Measurements from ENCODE around the gene BPIFB4.
"Not testable (repeated sequence)": the region's sequence is repeated elsewhere in the genome, so short reads cannot be mapped to it uniquely, and the experiment has no call there.

Gene BPIFB4

GRCh38 chr20:33034901-33035492 is 44.4 kb upstream of the BPIFB4 start:
- H3K4me3 ChIP-seq (ENCODE audit: low read depth, low read length), result no peak overlapping the region
- TF ChIP-seq CTCF (IDR thresholded peaks at IDR 0.05; ENCODE audit: low read depth, low read length, missing control alignments), result no peak
- DNase-seq (ENCODE audit: low read depth), result no peak

- TF ChIP-seq CTCF (IDR thresholded peaks at IDR 0.05; ENCODE audit: low read depth, low read length, missing control alignments), result no peak
- H3K4me3 ChIP-seq (ENCODE audit: low read depth, low read length), result no peak overlapping the region
- no peak for DNase-seq (ENCODE audit: low read depth)
Observed at GRCh38 chr20:33037456-33037855, 42.0 kb upstream of the BPIFB4 start.

GRCh38 chr20:33038243-33038642 is 41.2 kb upstream of the BPIFB4 start:
- DNase-seq (ENCODE audit: low read depth), result no peak
- TF ChIP-seq CTCF (IDR thresholded peaks at IDR 0.05; ENCODE audit: low read depth, low read length, missing control alignments), result no peak
- H3K4me3 ChIP-seq (ENCODE audit: low read depth, low read length), result no peak overlapping the region

- no peak for TF ChIP-seq CTCF (IDR thresholded peaks at IDR 0.05; ENCODE audit: low read depth, low read length, missing control alignments)
- H3K4me3 ChIP-seq (ENCODE audit: low read depth, low read length), result no peak overlapping the region
Observed at GRCh38 chr20:33042430-33042829, 37.0 kb upstream of the BPIFB4 start.

GRCh38 chr20:33042983-33043730 is 36.3 kb upstream of the BPIFB4 start:
- H3K4me3 ChIP-seq (ENCODE audit: low read depth, low read length), result no peak overlapping the region
- DNase-seq (ENCODE audit: low read depth), result no peak
- TF ChIP-seq CTCF (IDR thresholded peaks at IDR 0.05; ENCODE audit: low read depth, low read length, missing control alignments), result no peak

More at GRCh38 chr20:33042430-33042829, 37.0 kb upstream of the BPIFB4 start:
- no peak for DNase-seq (ENCODE audit: low read depth)

- no peak overlapping the region for H3K4me3 ChIP-seq (ENCODE audit: low read depth, low read length)
- DNase-seq (ENCODE audit: low read depth), result no peak
- TF ChIP-seq CTCF (IDR thresholded peaks at IDR 0.05; ENCODE audit: low read depth, low read length, missing control alignments), result no peak
Observed at GRCh38 chr20:33043731-33044181, 35.7 kb upstream of the BPIFB4 start.

- H3K4me3 ChIP-seq (ENCODE audit: low read depth, low read length); DNase-seq (ENCODE audit: low read depth): not testable (repeated sequence)
Observed at GRCh38 chr20:33045129-33045721, 34.2 kb upstream of the BPIFB4 start.

Measured in GM12864 (cell line).